NCI-H2081 (cell line): Measurements from ENCODE around the gene SND1.
A peak's percentile ranks its signal among the peaks of the same experiment; 100 is the strongest.

Source experiments
- DNase-seq, 2 experiments: peaks; one replicate each; lab custom pipeline; 2025; lab: John Stamatoyannopoulos, UW

SND1 gene

GRCh38 chr7:127995881-127996215, 343.9 kb downstream of the SND1 start:
- no peak for DNase-seq

- DNase-seq, result no peak
These were observed 344.5 kb downstream of the SND1 start for GRCh38 chr7:127996253-127997071.

GRCh38 chr7:127997226-127997922, 345.4 kb downstream of the SND1 start:
- DNase-seq, result no peak

- no peak for DNase-seq
These were observed 346.7 kb downstream of the SND1 start for GRCh38 chr7:127998671-127999070.

GRCh38 chr7:128000048-128000447, 348.1 kb downstream of the SND1 start:
- no peak for DNase-seq

- no peak for DNase-seq
These were observed 348.9 kb downstream of the SND1 start for GRCh38 chr7:128000854-128001265.

- no peak for DNase-seq
These were observed 351.2 kb downstream of the SND1 start for GRCh38 chr7:128003167-128003566.

- no peak for DNase-seq
These were observed 351.8 kb downstream of the SND1 start for GRCh38 chr7:128003787-128004186.

- DNase-seq, result no peak
These were observed 352.6 kb downstream of the SND1 start for GRCh38 chr7:128004623-128005022.

GRCh38 chr7:128005117-128005516, 353.1 kb downstream of the SND1 start:
- DNase-seq, result no peak

- DNase-seq, result no peak
These were observed 353.8 kb downstream of the SND1 start for GRCh38 chr7:128005759-128006159.

- no peak for DNase-seq
These were observed 354.7 kb downstream of the SND1 start for GRCh38 chr7:128006550-128007302.

GRCh38 chr7:128007303-128007680, 355.3 kb downstream of the SND1 start:
- no peak for DNase-seq

GRCh38 chr7:128008141-128008540, 356.1 kb downstream of the SND1 start:
- no peak for DNase-seq

- no peak for DNase-seq
These were observed 356.8 kb downstream of the SND1 start for GRCh38 chr7:128008744-128009143.

- no peak for DNase-seq
These were observed 358.6 kb downstream of the SND1 start for GRCh38 chr7:128010391-128011127.

GRCh38 chr7:128011131-128011661, 359.2 kb downstream of the SND1 start:
- no peak for DNase-seq

GRCh38 chr7:128014811-128015210, 362.8 kb downstream of the SND1 start:
- DNase-seq, result no peak

GRCh38 chr7:128017460-128017859, 365.5 kb downstream of the SND1 start:
- no peak for DNase-seq

- DNase-seq, result peak; percentile 77 to 93
These were observed 366.2 kb downstream of the SND1 start for GRCh38 chr7:128017862-128018845.

GRCh38 chr7:128019288-128019687, 367.3 kb downstream of the SND1 start:
- DNase-seq, result no peak
